Measurements from ENCODE around the gene CNTN5.

CNTN5 gene

DNA sequence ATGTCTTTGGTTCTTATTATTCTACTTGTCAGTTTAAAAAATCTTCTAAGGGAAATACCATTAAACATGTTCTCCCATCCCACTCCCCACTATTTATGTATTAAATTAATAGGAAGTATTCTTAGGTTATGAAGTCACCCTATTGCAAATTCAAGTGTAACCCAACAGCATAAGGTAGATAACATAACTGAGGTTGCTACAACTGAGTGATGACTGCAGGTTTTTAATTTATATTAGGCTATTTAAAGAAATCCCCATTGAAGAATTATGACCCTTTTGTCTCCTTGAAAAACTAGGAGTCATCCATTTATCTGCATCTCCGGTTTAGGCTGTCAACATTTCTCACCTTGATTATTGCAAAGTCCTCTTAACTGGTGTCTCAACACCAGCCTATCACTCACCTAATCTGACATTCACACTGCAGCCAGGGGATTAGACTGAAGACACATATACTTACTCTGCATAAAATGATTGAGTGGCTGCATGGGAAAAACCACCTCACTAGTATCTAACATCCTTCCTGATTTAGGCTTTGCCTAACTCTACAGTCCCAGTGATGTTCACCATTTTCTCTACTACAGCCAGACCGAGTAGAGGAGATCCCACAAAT, 649.4 kb downstream of the CNTN5 start:
- no peak overlapping the region for H3K4me3 ChIP-seq (ENCODE audit: control insufficient read depth, low read depth, low read length)
- TF ChIP-seq CTCF (IDR thresholded peaks at IDR 0.05; ENCODE audit: control insufficient read depth, insufficient read depth, low read depth, low read length, missing control alignments), result no peak
- DNase-seq (ENCODE audit: low read depth), result no peak

DNA sequence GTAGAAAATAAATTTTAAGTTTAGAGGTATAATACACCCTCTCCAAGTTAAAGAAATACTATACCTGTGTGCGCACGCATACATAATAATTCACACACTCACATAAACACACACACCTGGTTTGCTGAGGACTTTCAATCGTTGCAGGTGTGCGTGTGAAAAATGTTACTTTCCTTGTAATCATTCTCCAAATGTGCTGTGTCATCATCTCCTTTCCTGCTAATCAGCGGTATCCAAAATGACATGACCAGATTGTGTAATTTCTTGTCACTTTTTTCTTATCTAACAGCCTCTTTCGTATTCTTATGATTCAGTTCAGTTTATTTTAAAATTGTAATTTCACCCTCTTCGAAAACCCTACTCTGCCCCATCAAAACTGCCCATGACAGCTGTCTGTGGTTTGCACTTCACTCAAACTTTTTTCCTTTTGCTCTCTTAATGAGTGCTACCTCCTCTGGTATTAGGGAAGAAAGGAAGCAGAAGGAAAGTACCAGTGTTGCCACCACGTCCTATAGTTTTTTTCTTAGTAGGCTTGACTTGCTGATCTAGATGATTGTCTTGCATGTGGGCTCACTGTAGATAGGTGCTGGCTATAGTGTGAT, 651.2 kb downstream of the CNTN5 start:
- TF ChIP-seq CTCF (IDR thresholded peaks at IDR 0.05; ENCODE audit: control insufficient read depth, insufficient read depth, low read depth, low read length, missing control alignments), result no peak
- no peak for DNase-seq (ENCODE audit: low read depth)
- H3K4me3 ChIP-seq (ENCODE audit: control insufficient read depth, low read depth, low read length), result no peak overlapping the region

- no peak for DNase-seq (ENCODE audit: low read depth)
- TF ChIP-seq CTCF (IDR thresholded peaks at IDR 0.05; ENCODE audit: control insufficient read depth, insufficient read depth, low read depth, low read length, missing control alignments), result no peak
Observed at GRCh38 chr11:99676292-99676691, 655.5 kb downstream of the CNTN5 start.

DNA sequence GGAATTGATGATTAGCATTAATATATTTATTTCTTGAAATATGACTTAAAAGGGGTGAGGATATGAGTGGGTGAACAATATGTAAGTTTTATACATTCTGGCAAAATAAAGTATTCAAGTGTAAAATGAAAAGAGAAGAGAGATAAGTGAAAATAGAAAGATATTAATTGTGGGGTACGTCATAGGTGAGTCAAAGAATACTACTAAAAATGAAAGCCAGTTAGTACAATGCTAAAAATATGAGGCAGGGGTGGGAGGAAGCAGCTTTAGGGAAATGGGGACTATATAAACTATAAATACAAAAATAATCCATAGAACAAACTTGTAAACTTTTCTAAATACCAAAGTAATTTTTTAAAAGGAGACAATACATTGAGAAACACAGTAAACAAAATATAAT, 661.4 kb downstream of the CNTN5 start:
- DNase-seq (ENCODE audit: low read depth), result no peak
- H3K4me3 ChIP-seq (ENCODE audit: control insufficient read depth, low read depth, low read length), result no peak overlapping the region
- no peak for TF ChIP-seq CTCF (IDR thresholded peaks at IDR 0.05; ENCODE audit: control insufficient read depth, insufficient read depth, low read depth, low read length, missing control alignments)

More at GRCh38 chr11:99676292-99676691, 655.5 kb downstream of the CNTN5 start:
- H3K4me3 ChIP-seq (ENCODE audit: control insufficient read depth, low read depth, low read length), result no peak overlapping the region

DNA sequence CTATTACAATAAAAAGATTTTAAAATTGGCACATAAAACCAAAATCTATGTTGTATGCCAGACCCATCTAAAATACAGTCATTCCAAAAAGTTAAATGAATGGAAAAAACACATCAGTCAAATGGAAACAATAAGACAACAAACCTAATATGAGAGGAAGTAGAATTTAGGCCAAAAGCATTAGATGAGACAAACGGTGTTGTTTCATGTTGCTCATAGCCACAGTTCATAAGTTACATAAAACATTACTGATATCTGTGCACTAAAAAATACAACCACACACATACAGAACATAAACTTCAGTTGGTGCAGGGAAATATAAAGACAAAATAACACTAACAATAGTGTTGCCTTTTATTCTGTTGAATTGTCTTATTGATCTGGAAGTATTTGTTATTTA, 661.9 kb downstream of the CNTN5 start:
- no peak for DNase-seq (ENCODE audit: low read depth)
- no peak overlapping the region for H3K4me3 ChIP-seq (ENCODE audit: control insufficient read depth, low read depth, low read length)
- no peak for TF ChIP-seq CTCF (IDR thresholded peaks at IDR 0.05; ENCODE audit: control insufficient read depth, insufficient read depth, low read depth, low read length, missing control alignments)

DNA sequence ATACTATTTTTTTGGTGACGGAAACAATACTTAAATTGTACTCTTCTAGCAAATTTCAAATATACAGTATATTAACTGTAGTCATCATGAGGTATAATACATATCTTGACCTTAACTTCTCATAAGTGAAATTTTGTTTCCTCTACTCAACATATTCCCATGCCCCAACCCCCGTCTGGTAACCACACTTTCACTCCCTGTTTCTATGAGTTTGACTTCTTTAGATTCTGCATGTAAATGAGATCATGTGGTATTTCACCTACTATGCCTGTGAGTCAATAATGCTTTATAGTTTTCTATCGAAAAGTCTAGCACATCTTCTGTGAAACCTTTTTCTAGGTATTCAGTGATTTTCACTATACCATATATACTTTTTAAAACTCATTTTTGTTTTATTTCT, 663.2 kb downstream of the CNTN5 start:
- no peak overlapping the region for H3K4me3 ChIP-seq (ENCODE audit: control insufficient read depth, low read depth, low read length)
- no peak for TF ChIP-seq CTCF (IDR thresholded peaks at IDR 0.05; ENCODE audit: control insufficient read depth, insufficient read depth, low read depth, low read length, missing control alignments)
- DNase-seq (ENCODE audit: low read depth), result no peak

Data from AG09309 (cell line).